HG03159 (cell line): ENCODE data around the gene PCNX2.
"Not testable (repeated sequence)": the region's sequence is repeated elsewhere in the genome, so short reads cannot be mapped to it uniquely, and the experiment has no call there.

Experiments
- ATAC-seq: cut with Tn5 transposase; IDR thresholded peaks from one replicate; pipeline ENCODE4 v1.9.1; 2021; ENCODE audit warnings: mild to moderate bottlenecking, moderate library complexity; ENCODE audit not compliant: unreplicated experiment

Gene PCNX2

DNA sequence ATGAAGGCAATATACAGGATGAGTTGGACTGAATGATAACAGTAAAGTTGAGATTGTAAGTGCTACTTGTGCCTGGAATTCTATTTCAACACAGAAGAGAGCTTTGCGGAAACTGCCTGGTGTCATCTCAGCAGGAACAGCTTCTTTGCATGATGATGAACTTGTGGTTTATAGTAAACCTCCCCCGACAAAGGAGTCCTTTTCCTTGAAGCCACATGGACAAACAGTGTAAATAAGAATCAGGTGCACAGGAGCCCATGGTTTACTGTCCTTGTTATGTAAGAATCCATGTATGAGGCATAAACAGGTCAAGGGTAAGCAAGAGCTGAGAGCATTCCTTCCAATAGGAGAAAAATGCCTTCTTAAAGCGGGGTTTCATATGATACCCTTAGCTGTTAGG lies 66.2 kb downstream of the PCNX2 start:
- ATAC-seq: no peak

DNA sequence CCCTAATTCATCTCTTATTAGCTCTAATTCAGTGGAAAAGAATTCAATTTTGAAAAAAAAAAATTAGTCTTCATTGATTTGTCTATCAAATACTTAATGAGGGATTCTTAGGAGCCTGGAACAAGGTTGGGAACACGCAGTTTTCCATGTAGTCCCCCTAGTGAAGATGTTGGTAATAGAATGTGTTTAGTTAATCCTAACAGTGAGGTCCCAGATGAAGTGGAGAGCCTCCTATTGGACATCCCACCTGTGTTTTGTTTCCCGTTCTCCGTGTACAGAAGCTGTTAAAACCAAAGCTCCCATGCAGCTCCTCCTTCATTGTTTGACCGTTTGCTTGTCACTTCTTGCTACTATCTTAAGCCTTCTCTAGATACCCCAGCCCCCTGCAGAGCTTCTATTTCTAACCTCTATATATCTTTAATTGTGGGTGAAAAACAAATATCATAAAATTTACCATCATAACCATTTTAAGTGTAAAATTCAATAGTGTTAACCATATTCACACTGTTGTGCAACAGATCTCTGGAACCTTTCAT lies 67.5 kb downstream of the PCNX2 start:
- no peak for ATAC-seq

DNA sequence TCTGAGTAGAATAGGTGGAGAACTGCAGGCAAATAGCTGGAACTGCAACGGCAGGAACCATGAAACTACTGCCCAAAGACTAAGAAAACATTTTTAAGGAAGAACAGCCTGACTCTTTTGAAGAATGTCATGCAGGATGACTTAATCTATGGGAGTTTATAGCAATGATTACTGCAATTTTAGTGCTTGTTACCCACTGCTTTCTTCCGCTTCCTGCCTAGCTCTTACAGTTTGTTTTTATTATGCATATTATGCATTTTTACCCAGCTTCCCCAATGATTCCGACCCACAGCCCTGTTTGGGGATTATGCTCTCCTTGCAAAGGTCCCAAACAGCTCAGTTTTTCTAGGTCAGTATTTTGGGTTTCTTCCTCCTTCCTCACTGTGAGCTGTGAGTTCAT lies 71.2 kb downstream of the PCNX2 start:
- no peak for ATAC-seq

DNA sequence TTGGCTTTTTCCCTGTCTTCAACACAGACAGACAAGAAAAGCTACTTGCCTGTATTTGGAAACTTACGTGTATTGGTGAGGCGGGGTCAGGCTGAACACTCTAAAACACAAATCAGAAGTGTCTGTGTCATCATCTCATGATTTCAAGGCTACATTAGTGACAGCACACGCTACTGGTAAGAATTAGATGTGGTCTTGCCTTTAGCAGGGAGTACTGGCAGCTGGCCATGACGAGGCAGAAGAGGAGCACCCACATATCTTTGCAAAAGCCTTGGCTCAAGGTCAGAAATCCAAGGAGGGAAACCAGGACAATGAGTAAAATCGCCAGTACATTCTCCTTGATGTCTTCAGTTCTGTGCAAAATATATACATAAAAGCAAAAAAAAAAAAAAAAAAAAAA lies 77.7 kb downstream of the PCNX2 start:
- no peak for ATAC-seq

DNA sequence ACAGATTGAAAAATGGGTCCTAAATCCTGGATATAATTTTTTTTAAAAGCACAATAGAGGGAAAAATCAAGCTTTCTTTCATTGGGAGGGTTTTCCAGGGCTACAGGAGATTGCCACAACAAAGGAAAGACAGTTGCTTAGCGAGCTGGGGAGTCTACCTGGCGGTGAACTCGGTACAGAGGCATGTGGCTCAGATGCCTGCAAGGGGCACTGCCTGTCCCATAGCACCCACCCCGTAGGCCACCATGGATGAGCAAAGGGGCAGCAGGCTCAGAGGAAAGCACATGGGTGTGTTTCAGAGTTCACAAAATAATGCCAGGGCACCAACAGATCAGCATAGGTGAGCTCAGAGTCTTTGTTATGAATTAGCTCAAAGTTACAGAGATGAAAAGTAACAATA lies 79.5 kb downstream of the PCNX2 start:
- ATAC-seq: no peak

DNA sequence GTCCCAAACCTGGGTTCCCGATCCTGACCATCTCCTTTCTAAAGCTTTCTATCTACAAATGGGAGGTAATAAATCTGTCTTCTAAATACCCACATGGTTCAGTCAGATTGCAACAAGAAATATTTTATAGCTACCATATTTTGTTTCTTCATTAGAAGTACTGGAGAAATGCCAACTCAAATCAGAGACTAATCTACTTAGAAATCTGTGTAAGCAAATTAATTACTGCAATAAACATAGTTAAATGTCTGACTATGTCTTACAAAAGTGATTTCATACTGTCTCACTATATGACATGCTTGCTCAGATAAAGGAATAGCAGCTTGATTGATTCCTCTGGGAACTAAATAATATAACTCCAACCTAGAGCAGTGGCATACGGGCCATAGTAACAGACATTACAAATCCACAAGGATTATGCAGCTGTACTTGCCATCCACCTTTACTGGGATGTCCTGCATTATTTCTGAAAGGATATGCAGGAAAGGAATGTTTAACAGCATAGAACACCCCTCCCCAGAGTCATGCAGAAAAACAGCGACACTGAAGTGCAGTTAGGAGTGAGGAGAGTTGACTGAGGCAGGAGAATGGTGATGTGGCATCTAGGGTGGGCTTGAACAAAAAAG lies 80.3 kb downstream of the PCNX2 start:
- ATAC-seq: no peak

DNA sequence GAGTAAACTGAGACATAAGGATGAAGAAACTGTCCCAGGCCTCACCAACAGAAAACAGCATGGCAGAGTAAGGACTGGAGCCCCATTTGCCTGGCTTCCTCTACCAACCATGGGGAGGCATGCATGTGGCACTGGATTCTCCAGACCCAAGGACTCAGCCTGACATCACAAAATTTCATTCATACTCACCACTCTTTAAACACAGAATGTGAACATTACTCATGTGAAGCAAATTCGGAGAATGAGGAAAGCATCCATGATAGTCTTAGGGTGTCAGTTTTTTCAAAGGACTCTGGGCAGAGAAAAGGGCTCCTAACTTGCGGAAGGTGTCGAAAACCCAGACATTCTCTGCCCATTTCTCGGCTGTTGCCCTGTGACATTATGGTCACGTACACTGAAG lies 83.9 kb downstream of the PCNX2 start:
- no peak for ATAC-seq

DNA sequence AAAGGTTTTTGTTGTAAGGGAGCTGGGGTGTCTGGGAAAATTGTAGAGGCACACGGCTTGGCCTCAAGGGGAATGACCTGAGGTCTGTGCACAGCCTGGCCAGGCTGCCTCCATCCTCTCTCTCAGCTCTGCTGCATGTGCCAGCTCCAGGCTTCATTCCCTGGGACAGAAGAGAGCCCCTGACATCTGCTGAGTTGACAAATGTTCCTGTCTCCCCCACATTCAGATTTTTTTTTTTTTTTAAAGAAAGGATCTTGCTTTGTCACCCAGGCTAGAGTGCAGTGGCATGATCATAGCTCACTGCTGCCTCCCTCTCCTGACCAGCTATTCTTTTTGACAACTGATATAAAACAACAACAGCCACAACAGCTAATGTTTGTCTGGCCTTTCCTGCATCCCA lies 84.4 kb downstream of the PCNX2 start:
- no peak for ATAC-seq

DNA sequence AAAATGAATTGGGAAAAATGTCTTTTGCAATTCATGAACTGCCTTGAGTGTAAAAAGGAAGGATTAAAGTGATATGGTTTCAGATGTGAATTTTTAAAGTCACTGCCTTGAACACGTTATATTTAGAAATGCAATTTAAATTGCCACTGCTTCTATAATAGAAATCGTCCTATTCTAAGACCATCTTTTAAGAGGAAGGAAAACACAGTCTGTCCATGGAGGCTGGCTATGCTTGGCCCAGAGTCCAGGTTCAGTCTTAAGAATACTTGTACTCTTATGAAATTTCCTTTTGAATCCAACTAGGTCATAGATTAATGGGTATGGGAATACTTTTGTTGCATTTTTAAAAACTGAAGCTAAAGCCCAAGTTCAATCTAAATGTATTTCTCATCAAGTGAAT lies 86.0 kb downstream of the PCNX2 start:
- ATAC-seq: no peak

DNA sequence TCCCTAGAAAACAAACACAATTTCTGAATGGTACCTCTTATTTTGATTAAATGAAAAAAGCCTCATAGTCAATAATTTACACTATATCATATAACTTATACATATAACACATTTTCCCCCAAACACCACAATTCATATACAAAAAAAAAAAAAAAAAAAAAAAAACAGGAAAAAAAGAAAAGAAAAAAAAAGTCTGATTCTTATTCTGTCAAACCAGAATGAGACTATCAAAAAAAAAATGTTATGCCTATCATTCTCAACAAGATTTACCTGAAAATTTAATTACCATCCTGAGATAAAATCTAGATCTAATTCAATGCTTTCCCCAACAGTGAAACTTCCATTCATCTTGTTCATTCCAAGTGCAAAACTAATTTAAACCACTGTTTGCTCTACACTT lies 86.8 kb downstream of the PCNX2 start:
- ATAC-seq: no peak

DNA sequence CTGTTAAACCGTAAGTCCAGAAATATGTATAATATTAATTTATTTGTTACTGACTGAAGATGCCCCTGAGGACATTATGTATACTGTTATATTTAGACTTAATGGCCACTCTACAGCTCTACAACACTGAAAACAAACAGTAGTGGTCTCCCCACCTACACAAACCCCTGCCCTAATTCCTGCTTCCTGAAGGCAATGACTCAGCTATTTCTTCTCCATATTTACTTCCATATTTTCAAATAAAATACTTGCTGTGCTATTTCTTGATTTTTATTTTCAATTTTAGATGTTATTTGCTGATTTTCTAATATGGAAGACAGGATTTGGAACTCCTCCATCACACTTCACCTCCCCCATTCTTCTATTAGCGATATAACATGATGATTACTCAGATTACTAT lies 97.6 kb downstream of the PCNX2 start:
- ATAC-seq: no peak

DNA sequence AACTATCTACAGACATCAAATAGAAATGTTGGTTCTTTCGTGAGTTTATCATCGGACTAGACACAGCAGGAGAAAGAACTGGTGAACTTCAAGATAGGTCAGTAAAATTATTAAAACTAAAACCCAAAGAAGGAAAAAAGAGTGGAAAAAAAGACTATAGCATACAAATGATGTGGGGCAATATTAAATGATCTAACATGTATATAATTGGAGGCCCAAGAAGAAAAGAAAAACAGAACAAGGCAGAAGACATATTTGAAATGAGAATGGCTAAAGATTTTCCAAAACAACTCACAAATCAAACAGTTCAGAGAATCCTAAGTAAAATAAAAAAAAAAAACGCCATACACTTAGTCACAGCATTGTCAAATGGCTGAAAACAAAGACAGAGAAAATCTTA lies 101.8 kb downstream of the PCNX2 start:
- ATAC-seq: no peak

DNA sequence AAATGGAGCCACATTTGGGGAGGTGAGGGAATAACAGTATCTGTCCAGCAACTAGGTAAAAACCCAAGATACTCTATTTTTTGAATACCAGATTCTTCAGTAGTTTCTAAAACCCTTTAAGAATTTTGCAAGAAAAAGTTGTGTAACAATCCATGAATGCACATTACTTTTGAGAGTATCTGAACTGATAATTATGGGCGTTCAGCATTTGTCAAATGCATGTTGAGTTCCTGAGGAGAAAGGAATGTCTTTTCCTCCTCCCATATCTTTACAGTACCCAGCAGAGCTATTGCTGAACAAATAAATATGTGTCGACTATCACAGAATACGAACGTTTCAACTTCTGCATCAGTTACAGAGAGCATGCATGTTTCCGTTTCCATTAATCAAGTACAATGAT lies 104.5 kb downstream of the PCNX2 start:
- no peak for ATAC-seq

DNA sequence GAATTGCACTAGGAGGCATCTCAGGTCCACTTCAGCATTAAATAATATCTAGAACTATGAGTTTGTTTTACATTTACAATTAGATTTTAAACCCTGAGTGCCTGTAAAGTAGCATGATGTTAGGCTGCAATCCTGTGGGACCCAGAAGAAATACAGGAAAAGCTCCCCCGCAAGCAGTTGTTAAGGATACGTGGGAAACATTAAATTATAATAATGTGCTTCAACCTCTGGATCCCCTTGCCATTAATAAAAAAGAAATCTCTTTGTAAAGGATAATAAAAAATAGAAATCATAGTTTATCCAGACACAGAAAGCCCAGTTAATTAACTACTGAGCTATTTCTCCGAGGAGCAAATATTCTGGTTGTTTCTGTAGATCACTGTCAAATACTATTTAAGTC lies 106.0 kb downstream of the PCNX2 start:
- no peak for ATAC-seq

DNA sequence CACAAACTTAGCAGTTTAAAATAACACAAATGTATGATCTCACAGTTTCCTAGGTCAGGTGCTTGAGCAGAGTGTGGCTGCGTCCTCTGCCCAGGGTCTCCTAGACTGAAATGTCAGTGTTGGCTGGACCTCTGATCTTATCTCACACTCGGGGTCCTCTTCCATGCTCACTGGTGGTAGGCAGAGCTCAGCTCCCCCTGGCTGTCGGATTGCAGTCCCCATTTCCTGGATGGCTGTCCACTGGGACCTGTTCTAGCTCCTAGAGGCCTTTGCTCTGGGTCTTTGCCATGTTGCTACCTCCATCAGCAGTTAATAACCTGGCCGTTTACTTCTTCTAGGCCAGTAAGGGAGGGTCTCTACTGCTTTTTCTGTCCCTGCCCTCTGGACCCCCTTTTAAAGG lies 107.5 kb downstream of the PCNX2 start:
- no peak for ATAC-seq

DNA sequence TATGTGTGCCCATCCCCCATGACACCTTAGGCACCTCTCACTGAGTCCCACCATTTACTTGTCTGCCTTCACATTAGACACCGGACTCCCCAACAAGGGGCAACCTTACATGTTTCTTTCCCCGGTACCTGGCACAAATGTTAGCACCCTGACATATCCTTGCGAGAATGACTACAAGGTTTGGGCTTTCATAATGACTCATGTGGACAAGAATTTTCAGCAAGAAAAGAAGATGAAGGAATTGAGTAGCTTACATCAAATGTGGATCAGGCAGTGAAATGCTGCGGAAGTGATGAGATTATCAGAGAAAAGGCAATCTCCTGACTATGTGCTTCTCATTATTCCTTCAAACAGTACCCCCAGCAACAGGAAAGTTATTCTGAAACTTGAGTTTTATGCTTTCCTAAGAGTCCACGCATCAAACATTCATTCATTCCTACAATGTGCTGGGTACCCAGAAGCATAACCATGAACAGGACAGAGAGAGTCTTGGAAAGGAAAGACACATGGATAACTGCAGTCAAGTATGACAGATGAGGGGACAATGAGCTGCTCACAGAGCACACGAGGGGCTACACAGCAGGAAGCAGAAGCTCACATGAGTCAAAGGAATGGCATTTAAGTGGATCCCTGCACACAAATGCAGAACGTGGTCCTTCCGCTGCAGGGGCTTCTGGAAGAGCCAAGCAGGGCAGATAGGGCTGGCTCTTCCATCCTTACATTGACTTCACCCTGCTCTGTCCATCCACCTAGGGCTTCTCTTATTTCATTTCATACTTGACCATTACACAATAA lies 112.1 kb downstream of the PCNX2 start:
- ATAC-seq: no peak

DNA sequence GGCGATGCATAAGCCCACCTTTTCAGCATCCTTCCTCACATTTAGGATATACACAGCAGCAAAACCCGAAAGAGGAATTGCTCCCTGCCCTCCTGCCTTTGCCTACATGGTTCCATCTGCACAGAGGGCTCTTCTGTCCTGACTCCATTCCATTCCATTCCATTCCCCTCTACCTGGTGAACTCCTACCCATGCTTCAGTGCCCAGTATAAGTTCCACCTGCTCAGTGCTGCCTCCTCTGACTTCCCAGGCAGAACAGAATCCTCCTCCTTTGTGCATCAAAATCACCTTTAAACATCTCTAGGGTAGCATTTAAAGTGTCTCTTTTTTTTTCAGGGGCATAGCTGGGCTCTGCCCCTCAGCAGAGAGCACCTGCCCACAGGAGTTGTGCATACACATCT lies 112.9 kb downstream of the PCNX2 start:
- ATAC-seq: no peak

DNA sequence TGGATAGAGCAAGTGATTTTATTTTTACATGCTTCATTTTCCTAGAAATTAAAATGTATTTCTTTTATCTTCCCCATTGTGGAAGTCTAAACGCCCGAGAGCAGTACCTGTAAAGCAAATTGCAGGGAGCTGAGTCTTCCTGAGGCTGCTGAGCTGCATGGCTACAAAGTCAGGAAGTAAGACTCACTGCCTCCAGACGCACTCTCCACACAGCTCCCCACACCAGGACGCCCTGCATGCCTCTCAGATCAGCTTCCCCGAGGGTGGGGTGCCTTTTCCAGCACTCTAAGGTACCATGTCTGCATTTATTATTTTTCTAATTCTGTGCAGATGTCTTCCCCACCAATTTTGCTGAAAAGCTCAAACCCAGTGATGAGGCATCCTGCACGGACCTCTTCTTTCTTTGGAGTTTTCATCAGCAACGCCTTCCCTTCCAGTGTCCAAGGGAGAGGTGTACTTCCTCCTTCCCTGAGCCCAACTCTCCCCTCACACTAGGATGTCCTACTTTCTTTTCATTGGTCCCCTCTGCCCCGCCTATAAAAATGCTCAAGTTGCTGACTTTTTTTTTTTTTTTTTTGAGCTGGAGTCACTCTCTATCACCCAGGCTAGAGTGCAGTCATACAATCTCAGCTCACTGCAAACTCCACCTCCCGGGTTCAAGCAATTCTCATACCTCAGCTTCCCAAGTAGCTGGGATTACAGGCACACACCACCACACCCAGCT lies 114.7 kb downstream of the PCNX2 start:
- ATAC-seq: no peak

DNA sequence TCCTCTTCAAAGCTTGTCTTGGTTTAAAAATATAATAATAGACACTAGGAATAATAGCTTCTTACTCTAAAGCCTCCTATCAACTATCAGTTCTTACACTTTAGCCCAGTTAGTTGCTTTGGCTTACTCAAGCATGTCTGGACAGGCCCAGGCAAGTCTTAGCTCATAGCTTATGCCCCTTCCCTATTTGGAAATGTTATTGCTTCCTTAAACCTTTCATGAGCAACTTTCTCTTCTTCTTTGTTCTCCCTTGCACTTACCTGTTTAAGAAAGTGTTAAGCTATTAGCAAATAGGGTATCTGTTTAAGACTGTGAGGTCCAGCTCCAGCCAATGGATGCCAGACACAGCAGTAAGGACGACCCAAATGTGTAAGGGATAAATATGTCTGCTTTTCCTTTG lies 115.9 kb downstream of the PCNX2 start:
- not testable (repeated sequence) for ATAC-seq

DNA sequence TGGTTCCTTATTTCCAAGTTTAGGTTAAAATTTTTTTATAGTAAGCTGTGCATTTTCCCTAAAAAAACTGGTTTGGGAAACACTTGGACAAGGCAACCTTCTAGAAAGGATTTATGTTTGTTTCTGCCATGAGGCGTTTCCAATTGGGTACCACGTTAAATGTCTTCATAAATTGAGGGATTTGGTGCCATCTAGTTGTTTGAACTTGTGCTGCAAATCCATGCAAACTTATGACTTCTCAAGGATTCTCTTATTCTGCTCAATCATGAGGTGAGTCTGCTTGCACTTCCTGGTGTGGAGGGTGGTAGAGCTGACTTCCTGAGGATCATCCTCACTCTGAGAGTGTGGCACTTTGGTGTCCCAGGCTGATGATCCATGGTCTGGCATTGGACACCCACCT lies 123.3 kb downstream of the PCNX2 start:
- no peak for ATAC-seq

DNA sequence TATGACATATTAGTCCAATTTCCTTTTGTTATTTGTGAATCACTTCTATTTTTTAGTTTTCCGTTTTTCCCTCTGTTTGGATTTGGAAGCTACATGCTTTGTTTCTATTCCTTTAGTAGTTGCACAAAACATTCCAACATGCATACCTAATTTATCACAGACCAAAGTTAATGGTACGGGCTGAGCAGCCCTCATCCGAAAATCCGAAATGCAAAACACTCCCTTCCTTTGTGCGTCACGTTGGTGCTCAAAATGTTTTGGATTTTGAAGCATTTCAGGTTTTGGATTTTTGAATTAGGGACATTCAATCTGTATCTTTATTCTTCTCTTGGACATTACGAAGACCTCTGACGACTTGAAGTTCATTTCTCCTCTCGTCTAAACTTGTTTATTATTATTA lies 124.8 kb downstream of the PCNX2 start:
- ATAC-seq: no peak

DNA sequence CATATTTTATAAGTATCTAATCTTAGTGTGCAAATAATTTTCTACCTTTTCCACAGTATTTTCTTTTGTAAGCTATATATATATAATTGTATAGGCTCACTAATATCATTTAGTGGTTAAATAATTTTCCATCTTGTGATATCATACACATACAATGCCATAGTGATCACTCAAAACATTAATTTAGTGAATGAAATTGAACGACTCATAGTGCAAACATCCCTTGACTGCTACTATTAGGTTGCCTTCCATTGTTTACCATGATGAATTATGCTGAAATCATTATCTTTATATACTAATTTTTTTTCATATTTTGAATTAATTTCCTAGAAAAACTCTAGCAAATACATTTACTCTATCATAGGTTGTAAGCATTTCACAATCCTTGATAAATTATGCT lies 127.1 kb downstream of the PCNX2 start:
- ATAC-seq: no peak
